Left ventricle myocardium inferior (tissue), 1 donor: ENCODE results near the gene MARVELD3. TPM values are rescaled to one million over a fixed set of nuclear protein-coding genes. Genes with fewer than 3 reads are reported as not detected.
"Not testable (repeated sequence)": the region's sequence is repeated elsewhere in the genome, so short reads cannot be mapped to it uniquely, and the experiment has no call there.

Experiments used
- DNase-seq: peaks from one replicate; pipeline ENCODE4 v3.0.0-alpha.2; 2020
- H3K27ac ChIP-seq: fragments of 200-600 bp; replicated peaks from 2 replicates; pipeline ENCODE4 v1.8.0; 2021
- H3K27me3 ChIP-seq: fragments of 200-600 bp; 2 replicates; pipeline ENCODE4 v1.8.0; 2021; ENCODE audit warnings: low read depth
- H3K36me3 ChIP-seq: fragments of 200-600 bp; 2 replicates; pipeline ENCODE4 v1.8.0; 2021
- H3K4me1 ChIP-seq: fragments of 200-600 bp; 2 replicates; pipeline ENCODE4 v1.8.0; 2021
- H3K4me3 ChIP-seq: fragments of 200-600 bp; 2 replicates; pipeline ENCODE4 v1.8.0; 2021; ENCODE audit warnings: mild to moderate bottlenecking, moderate library complexity
- H3K9me3 ChIP-seq: fragments of 200-600 bp; replicated peaks from 2 replicates; pipeline ENCODE4 v1.8.0; 2021
- intact Hi-C: fragments of 100-400 bp; cut with micrococcal nuclease; formaldehyde crosslinking; loops from one replicate; pipeline ENCODE4 v1.11.0; 2022
- long read RNA-seq: library from polyadenylated mRNA; unstranded; transcript quantifications from one replicate; pipeline ENCODE4 v2.0.0, GENCODE V29; 2021
- total RNA-seq: library from RNA; stranded (reverse); fragmentation: NEBNext Ultra II Directional; extraction: Animal tissue kit (Norgen Biotek cat#: 25700); gene quantifications from one replicate; pipeline ENCODE4 v1.2.1, GENCODE V29; 2021
- TF ChIP-seq, protein P1 (sequence below): fragments of 200-600 bp; IDR thresholded peaks from 2 replicates; pipeline ENCODE4 v1.8.0; 2021; ENCODE audit warnings: antibody characterized with exemption, mild to moderate bottlenecking, borderline replicate concordance
- donor health status: DM: no; HTN: yes; CAD: no; lungs with severe emphysema.

The MARVELD3 gene, protein sequence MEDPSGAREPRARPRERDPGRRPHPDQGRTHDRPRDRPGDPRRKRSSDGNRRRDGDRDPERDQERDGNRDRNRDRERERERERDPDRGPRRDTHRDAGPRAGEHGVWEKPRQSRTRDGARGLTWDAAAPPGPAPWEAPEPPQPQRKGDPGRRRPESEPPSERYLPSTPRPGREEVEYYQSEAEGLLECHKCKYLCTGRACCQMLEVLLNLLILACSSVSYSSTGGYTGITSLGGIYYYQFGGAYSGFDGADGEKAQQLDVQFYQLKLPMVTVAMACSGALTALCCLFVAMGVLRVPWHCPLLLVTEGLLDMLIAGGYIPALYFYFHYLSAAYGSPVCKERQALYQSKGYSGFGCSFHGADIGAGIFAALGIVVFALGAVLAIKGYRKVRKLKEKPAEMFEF
- total RNA-seq = not detected
- long read RNA-seq = 0 reads

DNA sequence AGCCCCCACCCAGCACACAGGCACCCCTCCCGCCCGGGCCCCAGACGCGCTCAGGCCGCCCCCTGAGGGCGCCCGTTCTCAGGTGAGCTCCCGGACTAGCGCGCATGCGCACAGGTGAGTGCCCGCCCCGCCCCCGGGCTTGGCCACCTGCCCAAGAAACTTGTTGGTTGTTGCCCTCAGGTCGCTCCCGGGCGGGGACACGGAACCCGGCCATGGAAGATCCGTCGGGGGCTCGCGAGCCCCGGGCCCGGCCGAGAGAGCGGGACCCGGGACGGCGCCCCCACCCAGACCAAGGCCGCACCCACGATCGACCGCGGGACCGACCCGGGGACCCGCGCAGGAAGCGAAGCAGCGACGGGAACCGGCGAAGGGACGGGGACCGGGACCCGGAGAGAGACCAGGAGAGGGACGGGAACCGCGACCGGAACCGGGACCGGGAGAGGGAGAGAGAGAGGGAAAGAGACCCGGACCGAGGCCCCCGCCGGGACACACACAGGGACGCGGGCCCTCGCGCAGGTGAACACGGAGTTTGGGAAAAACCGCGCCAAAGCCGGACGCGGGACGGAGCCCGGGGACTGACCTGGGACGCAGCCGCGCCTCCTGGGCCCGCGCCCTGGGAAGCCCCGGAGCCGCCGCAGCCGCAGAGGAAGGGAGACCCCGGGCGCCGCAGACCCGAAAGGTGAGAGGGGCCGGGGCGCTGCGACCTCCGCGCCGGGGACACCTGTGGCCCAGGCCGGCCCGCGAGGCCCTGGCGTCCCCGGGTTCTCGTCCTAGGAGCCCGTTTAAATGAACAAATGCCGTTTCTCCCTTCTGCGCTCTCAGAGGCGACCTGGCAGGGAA is at the start of gene MARVELD3:
TSS of gene MARVELD3 (plus strand) at position 167 of the 840 bp plus-strand sequence. CDS start at position 213, 46 bp downstream.
- peak within 1 kb of the TSS; percentile 58 for H3K4me3 ChIP-seq
- H3K9me3 ChIP-seq = peaks cover 11% of the 10 kb centered on the region
- H3K27me3 ChIP-seq = peaks cover 87% of the 10 kb centered on the region
- no peaks in the 10 kb centered on the region for H3K36me3 ChIP-seq
- DNase-seq = no peak
- TF ChIP-seq, protein P1, sequence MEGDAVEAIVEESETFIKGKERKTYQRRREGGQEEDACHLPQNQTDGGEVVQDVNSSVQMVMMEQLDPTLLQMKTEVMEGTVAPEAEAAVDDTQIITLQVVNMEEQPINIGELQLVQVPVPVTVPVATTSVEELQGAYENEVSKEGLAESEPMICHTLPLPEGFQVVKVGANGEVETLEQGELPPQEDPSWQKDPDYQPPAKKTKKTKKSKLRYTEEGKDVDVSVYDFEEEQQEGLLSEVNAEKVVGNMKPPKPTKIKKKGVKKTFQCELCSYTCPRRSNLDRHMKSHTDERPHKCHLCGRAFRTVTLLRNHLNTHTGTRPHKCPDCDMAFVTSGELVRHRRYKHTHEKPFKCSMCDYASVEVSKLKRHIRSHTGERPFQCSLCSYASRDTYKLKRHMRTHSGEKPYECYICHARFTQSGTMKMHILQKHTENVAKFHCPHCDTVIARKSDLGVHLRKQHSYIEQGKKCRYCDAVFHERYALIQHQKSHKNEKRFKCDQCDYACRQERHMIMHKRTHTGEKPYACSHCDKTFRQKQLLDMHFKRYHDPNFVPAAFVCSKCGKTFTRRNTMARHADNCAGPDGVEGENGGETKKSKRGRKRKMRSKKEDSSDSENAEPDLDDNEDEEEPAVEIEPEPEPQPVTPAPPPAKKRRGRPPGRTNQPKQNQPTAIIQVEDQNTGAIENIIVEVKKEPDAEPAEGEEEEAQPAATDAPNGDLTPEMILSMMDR = no peak
- H3K4me1 ChIP-seq = peaks cover 12% of the 10 kb centered on the region
- intact Hi-C loops = no loop called here
- no peak within 1 kb of the TSS for H3K27ac ChIP-seq

DNA sequence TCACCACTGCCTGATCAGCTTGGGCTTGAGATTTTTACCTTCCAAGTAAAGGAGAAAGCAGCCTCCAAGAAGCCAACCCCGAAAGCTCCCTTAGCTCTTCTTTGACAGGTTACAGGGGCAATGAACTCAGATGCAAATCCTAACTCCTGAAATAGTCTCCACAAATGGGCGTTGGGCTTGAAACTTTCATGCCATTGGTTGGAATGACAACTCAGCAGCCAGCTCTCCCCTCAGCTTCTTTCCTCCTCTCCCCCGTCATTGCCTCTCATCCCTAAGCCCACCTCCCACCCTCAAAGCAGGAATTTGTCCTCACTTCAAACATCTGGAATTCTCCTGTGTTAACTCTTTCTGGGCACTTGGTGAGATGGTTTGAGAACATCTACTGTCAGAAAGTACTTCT is 49.0 kb upstream of the MARVELD3 start, which contains the start of gene TAT:
TSS of gene TAT (minus strand) at position 122 of the 400 bp plus-strand sequence. CDS start 677 bp downstream, outside the sequence.
- no peaks in the 10 kb centered on the region for H3K4me1 ChIP-seq
- intact Hi-C loops = no loop called here
- no peaks in the 10 kb centered on the region for H3K36me3 ChIP-seq
- DNase-seq = no peak
- H3K9me3 ChIP-seq = no peaks in the 10 kb centered on the region
- H3K4me3 ChIP-seq = no peak within 1 kb of the TSS
- H3K27ac ChIP-seq = no peak within 1 kb of the TSS
- H3K27me3 ChIP-seq = peaks cover 35% of the 10 kb centered on the region
- TF ChIP-seq, protein P1 = no peak

DNA sequence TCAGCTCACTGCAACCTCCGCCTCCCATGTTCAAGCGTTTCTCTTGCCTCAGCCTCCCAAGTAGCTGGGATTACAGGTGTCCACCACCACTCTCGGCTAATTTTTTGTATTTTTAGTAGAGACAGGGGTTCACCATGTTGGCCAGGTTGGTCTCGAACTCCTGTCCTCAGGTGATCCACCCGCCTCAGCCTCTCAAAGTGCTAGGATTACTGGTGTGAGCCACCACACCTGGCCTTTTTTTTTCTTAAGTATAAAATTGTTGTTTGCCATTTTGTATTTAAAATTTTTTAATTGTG is 43.5 kb upstream of the MARVELD3 start:
- intact Hi-C loops, H3K27ac ChIP-seq, H3K9me3 ChIP-seq, H3K36me3 ChIP-seq, DNase-seq, H3K4me1 ChIP-seq, H3K4me3 ChIP-seq: not testable (repeated sequence)
- H3K27me3 ChIP-seq = peaks cover 44% of the 10 kb centered on the region

DNA sequence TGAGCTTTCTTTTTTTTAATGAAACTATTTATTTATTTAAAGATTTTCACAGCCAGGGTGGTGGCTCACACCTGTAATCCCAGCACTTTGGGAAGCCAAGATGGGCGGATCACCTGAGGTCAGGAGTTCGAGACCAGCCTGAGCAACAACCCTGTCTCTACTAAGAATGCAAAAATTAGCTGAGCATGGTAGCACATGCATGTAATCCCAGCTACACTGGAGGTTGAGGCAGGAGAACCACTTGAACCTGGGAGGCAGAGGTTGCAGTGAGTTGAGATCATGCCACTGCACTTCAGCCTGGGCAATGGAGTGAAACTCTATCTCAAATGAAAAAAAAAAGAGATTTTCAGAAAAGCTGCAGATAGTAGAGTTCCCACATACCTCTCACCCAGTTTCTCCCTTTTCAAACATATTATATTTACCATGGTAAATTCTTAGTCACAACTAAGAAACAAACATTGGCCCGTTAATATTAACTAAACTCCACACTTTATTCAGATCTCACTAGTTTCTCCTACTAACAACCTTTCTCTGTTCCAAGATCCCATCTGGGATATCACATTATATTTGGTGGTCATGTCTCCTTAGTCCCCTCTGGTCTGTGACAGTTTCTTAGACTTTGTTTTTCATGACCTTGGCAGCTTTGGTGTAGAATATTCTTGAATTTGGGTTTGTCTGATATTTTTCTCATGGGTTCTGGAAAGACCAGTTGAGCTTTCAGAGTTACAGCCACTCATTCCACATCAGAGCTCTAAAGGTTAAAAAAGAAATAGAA is 41.3 kb upstream of the MARVELD3 start:
- no peak overlapping the region for H3K4me3 ChIP-seq
- intact Hi-C loops = no loop called here
- peaks cover 42% of the 10 kb centered on the region for H3K27me3 ChIP-seq
- H3K9me3 ChIP-seq = no peaks in the 10 kb centered on the region
- no peaks in the 10 kb centered on the region for H3K4me1 ChIP-seq
- TF ChIP-seq, protein P1 = no peak
- no peak overlapping the region for H3K27ac ChIP-seq
- H3K36me3 ChIP-seq = no peaks in the 10 kb centered on the region
- no peak for DNase-seq

DNA sequence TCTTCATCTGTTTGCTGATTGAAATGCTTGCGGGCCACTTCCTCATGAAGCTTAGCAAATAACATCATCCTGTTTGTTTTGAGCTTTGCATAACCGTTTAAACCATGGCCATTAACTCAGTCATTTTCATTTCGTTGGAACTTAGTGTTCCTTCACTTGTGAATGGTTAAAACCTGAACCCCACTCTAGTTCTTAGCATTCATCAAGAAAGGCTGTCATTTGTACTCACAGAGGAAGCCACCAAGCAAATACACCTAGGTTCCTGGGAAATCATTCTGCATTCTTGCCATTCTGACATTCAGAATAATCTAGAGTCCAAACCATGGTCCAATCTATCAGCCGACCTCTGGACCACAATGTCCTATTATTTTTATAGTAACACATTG is 40.7 kb upstream of the MARVELD3 start:
- Histone ChIP-seq H3K36me3 (no peaks in the 10 kb centered on the region), H3K27me3 (peaks cover 43% of the 10 kb centered on the region), H3K9me3 (no peaks in the 10 kb centered on the region), H3K4me3 (no peak overlapping the region), H3K27ac (no peak overlapping the region), H3K4me1 (no peaks in the 10 kb centered on the region)
- intact Hi-C loops = no loop called here
- TF ChIP-seq, protein P1 = no peak
- no peak for DNase-seq

DNA sequence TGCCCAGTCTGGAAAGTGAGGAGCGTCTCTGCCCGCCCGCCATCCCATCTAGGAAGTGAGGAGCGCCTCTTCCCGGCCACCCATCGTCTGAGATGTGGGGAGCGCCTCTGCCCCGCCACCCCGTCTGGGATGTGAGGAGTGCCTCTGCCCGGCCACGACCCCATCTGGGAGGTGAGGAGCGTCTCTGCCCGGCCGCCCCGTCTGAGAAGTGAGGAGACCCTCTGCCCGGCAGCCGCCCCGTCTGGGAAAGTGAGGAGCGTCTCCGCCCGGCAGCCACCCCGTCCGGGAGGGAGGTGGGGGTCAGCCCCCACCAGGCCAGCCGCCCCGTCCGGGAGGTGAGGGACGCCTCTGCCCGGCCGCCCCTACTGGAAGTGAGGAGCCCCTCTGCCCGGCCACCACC is 36.6 kb upstream of the MARVELD3 start:
- H3K4me1 ChIP-seq, H3K9me3 ChIP-seq, H3K36me3 ChIP-seq, DNase-seq, H3K27ac ChIP-seq, H3K4me3 ChIP-seq, intact Hi-C loops: not testable (repeated sequence)
- peaks cover 41% of the 10 kb centered on the region for H3K27me3 ChIP-seq

DNA sequence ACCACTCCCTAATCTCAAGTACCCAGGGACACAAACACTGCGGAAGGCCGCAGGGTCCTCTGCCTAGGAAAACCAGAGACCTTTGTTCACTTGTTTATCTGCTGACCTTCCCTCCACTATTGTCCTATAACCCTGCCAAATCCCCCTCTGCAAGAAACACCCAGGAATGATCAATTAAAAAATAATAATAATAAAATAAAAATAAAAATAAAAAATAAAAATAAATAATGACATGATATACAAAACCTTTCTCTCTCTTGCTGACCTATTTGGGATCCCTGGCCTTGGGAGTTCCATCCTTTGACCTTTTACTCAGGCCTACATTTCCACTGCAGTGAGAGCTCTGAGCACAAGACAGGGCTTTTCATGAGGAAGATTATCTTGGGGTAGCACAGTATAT is 35.9 kb upstream of the MARVELD3 start:
- peaks cover 48% of the 10 kb centered on the region for H3K27me3 ChIP-seq
- intact Hi-C loops, H3K27ac ChIP-seq, H3K4me1 ChIP-seq, H3K4me3 ChIP-seq, H3K36me3 ChIP-seq, DNase-seq, H3K9me3 ChIP-seq: not testable (repeated sequence)
